Bone marrow (tissue), 2 donors: ENCODE results near the gene SLAMF8.
A peak's percentile ranks its signal among the peaks of the same experiment; 100 is the strongest.

Source experiments
- DNase-seq, 2 donors: peaks; one replicate each; lab custom pipeline; 2025; lab: John Stamatoyannopoulos, UW

SLAMF8 gene

GRCh38 chr1:159870704-159871103 is 44.0 kb downstream of the SLAMF8 start:
- DNase-seq, result no peak

- DNase-seq, result no peak
These were observed 46.2 kb downstream of the SLAMF8 start for GRCh38 chr1:159872891-159873290.

GRCh38 chr1:159873530-159874143 is 47.0 kb downstream of the SLAMF8 start:
- no peak for DNase-seq

- DNase-seq, result no peak
These were observed 51.2 kb downstream of the SLAMF8 start for GRCh38 chr1:159877695-159878444.

GRCh38 chr1:159879136-159879535 is 52.5 kb downstream of the SLAMF8 start:
- no peak for DNase-seq

- DNase-seq, result peak in 1 of 2 donors; percentile 73
These were observed 53.3 kb downstream of the SLAMF8 start for GRCh38 chr1:159879977-159880376.

- no peak for DNase-seq
These were observed 53.8 kb downstream of the SLAMF8 start for GRCh38 chr1:159880430-159880829.

- DNase-seq, result peak in 1 of 2 donors; percentile 17
These were observed 55.2 kb downstream of the SLAMF8 start for GRCh38 chr1:159881622-159882526.

GRCh38 chr1:159882527-159882862 is 55.8 kb downstream of the SLAMF8 start:
- DNase-seq, result no peak

- no peak for DNase-seq
These were observed 56.5 kb downstream of the SLAMF8 start for GRCh38 chr1:159883134-159883533.

GRCh38 chr1:159884296-159884695 is 57.6 kb downstream of the SLAMF8 start:
- DNase-seq, result no peak
